HG03060 (cell line): Measurements from ENCODE around the gene ZNF580.

Source experiments
- ATAC-seq: cut with Tn5 transposase; IDR thresholded peaks from one replicate; pipeline ENCODE4 v1.9.1; 2021; ENCODE audit warnings: low read depth, moderate number of reproducible peaks; ENCODE audit not compliant: unreplicated experiment

Gene ZNF580

GRCh38 chr19:55656988-55657747 lies 16.4 kb downstream of the ZNF580 start:
- no peak for ATAC-seq

GRCh38 chr19:55658846-55659459 lies 18.2 kb downstream of the ZNF580 start:
- no peak for ATAC-seq

GRCh38 chr19:55659822-55660221 lies 19.0 kb downstream of the ZNF580 start:
- ATAC-seq = no peak

GRCh38 chr19:55660404-55660803 lies 19.6 kb downstream of the ZNF580 start:
- no peak for ATAC-seq

GRCh38 chr19:55660991-55661390 lies 20.2 kb downstream of the ZNF580 start:
- ATAC-seq = no peak

GRCh38 chr19:55661826-55662225 lies 21.0 kb downstream of the ZNF580 start:
- ATAC-seq = no peak

GRCh38 chr19:55663846-55664536 lies 23.2 kb downstream of the ZNF580 start:
- ATAC-seq = no peak

- ATAC-seq = no peak
Observed at GRCh38 chr19:55666343-55667005, 25.7 kb downstream of the ZNF580 start.

GRCh38 chr19:55667006-55667381 lies 26.2 kb downstream of the ZNF580 start:
- ATAC-seq = no peak

- no peak for ATAC-seq
Observed at GRCh38 chr19:55667511-55667910, 26.7 kb downstream of the ZNF580 start.

GRCh38 chr19:55667958-55668357 lies 27.2 kb downstream of the ZNF580 start:
- no peak for ATAC-seq

GRCh38 chr19:55668603-55669348 lies 28.0 kb downstream of the ZNF580 start:
- ATAC-seq = no peak

GRCh38 chr19:55669418-55670279 lies 28.8 kb downstream of the ZNF580 start:
- ATAC-seq = no peak

GRCh38 chr19:55670280-55671053 lies 29.7 kb downstream of the ZNF580 start:
- ATAC-seq = no peak

GRCh38 chr19:55671054-55671378 lies 30.2 kb downstream of the ZNF580 start:
- no peak for ATAC-seq

GRCh38 chr19:55672418-55672817 lies 31.6 kb downstream of the ZNF580 start:
- no peak for ATAC-seq

- no peak for ATAC-seq
Observed at GRCh38 chr19:55673465-55673864, 32.7 kb downstream of the ZNF580 start.

GRCh38 chr19:55673889-55674288 lies 33.1 kb downstream of the ZNF580 start:
- ATAC-seq = no peak

GRCh38 chr19:55674459-55674840 lies 33.6 kb downstream of the ZNF580 start:
- no peak for ATAC-seq
